ENCODE data around the gene KHDC1. TPM values are rescaled to one million over a fixed set of nuclear protein-coding genes. Genes with fewer than 3 reads are reported as not detected.

KHDC1 gene
- total RNA-seq, 1 donor from 2014 or later = 5.3 TPM

- DNase-seq (ENCODE audit: extremely low spot score, unreplicated experiment) = no peak
- Mint-ChIP-seq H3K4me3 (no peak overlapping the region), H3K27me3 (no peaks in the 10 kb centered on the region), H3K27ac (no peak overlapping the region), H3K9me3 (peaks cover 6% of the 10 kb centered on the region), H3K4me1 (ENCODE audit: unreplicated experiment) (peaks cover 5% of the 10 kb centered on the region), H3K36me3 (peaks cover 13% of the 10 kb centered on the region)
- TF ChIP-seq CTCF (conservative IDR thresholded peaks at IDR 0.05) = no peak
These were observed 39.3 kb upstream of the KHDC1 start for GRCh38 chr6:73302339-73302738.

GRCh38 chr6:73299151-73299971 lies 36.4 kb upstream of the KHDC1 start:
- H3K4me1 Mint-ChIP-seq (ENCODE audit: unreplicated experiment) = no peaks in the 10 kb centered on the region
- no peaks in the 10 kb centered on the region for H3K27me3 Mint-ChIP-seq
- peaks cover 6% of the 10 kb centered on the region for H3K9me3 Mint-ChIP-seq
- TF ChIP-seq CTCF (conservative IDR thresholded peaks at IDR 0.05) = no peak
- H3K27ac Mint-ChIP-seq = no peak overlapping the region
- peaks cover 13% of the 10 kb centered on the region for H3K36me3 Mint-ChIP-seq
- no peak for DNase-seq (ENCODE audit: extremely low spot score, unreplicated experiment)
- H3K4me3 Mint-ChIP-seq = no peak overlapping the region

GRCh38 chr6:73293331-73293730 lies 30.3 kb upstream of the KHDC1 start:
- DNase-seq (ENCODE audit: extremely low spot score, unreplicated experiment) = no peak
- no peaks in the 10 kb centered on the region for H3K27me3 Mint-ChIP-seq
- no peak for TF ChIP-seq CTCF (conservative IDR thresholded peaks at IDR 0.05)
- H3K4me3 Mint-ChIP-seq = no peak overlapping the region
- H3K36me3 Mint-ChIP-seq = no peaks in the 10 kb centered on the region
- no peaks in the 10 kb centered on the region for H3K4me1 Mint-ChIP-seq (ENCODE audit: unreplicated experiment)
- H3K27ac Mint-ChIP-seq = no peak overlapping the region
- no peaks in the 10 kb centered on the region for H3K9me3 Mint-ChIP-seq

GRCh38 chr6:73290435-73290834 lies 27.4 kb upstream of the KHDC1 start:
- Mint-ChIP-seq H3K4me1 (ENCODE audit: unreplicated experiment) (peaks cover 4% of the 10 kb centered on the region), H3K36me3 (no peaks in the 10 kb centered on the region), H3K27me3 (no peaks in the 10 kb centered on the region), H3K4me3 (no peak overlapping the region), H3K27ac (no peak overlapping the region), H3K9me3 (no peaks in the 10 kb centered on the region)
- DNase-seq (ENCODE audit: extremely low spot score, unreplicated experiment) = no peak
- TF ChIP-seq CTCF (conservative IDR thresholded peaks at IDR 0.05) = no peak

- Mint-ChIP-seq H3K27ac (no peak overlapping the region), H3K4me3 (no peak overlapping the region), H3K9me3 (no peaks in the 10 kb centered on the region), H3K36me3 (no peaks in the 10 kb centered on the region), H3K4me1 (ENCODE audit: unreplicated experiment) (peaks cover 16% of the 10 kb centered on the region), H3K27me3 (no peaks in the 10 kb centered on the region)
- TF ChIP-seq CTCF (conservative IDR thresholded peaks at IDR 0.05) = no peak
- no peak for DNase-seq (ENCODE audit: extremely low spot score, unreplicated experiment)
These were observed 23.8 kb upstream of the KHDC1 start for GRCh38 chr6:73286752-73287151.
